Dermis blood vessel endothelial cell (primary cell): ENCODE results near the gene ZNF836. TPM values are rescaled to one million over a fixed set of nuclear protein-coding genes. Genes with fewer than 3 reads are reported as not detected.

ENCODE experiments used
- total RNA-seq: library from RNA; depleted of rRNA; stranded (reverse); fragments of >200 nt; gene quantifications from 2 replicates; pipeline ENCODE4 v1.2.3, GENCODE V29; 2014

Gene ZNF836
- total RNA-seq, 1 donor from 2014 or later, result 10.2 TPM

Other genes starting within 250 kb of the ZNF836 start
- gene ZNF613, start 244.1 kb downstream of the ZNF836 start, total RNA-seq, result 7.7 and 8.5 TPM in 2 replicates
- 11.2 and 14.8 TPM in 2 replicates for gene ZNF350, start 184.8 kb downstream of the ZNF836 start, total RNA-seq
- 11.9 and 12.9 TPM in 2 replicates for gene ZNF615, start 163.4 kb downstream of the ZNF836 start, total RNA-seq
- 9.9 and 10.1 TPM in 2 replicates for gene ZNF614, start 143.2 kb downstream of the ZNF836 start, total RNA-seq
- 6.5 and 10.0 TPM in 2 replicates for gene ZNF432, start 122.8 kb downstream of the ZNF836 start, total RNA-seq
- gene ZNF841, start 75.9 kb downstream of the ZNF836 start, total RNA-seq, result 13.5 and 22.5 TPM in 2 replicates
- gene ZNF616, start 31.7 kb downstream of the ZNF836 start, total RNA-seq, result 8.5 and 9.2 TPM in 2 replicates
- 154 and 363 TPM in 2 replicates for gene PPP2R1A, start 18.4 kb upstream of the ZNF836 start, total RNA-seq
- gene ZNF766, start 98.0 kb upstream of the ZNF836 start, total RNA-seq, result 11.9 and 16.2 TPM in 2 replicates
- 4.9 and 5.4 TPM in 2 replicates for gene ZNF480, start 125.5 kb upstream of the ZNF836 start, total RNA-seq
- 3.3 and 3.7 TPM in 2 replicates for gene ZNF610, start 164.6 kb upstream of the ZNF836 start, total RNA-seq
- 11.4 and 20.9 TPM in 2 replicates for gene ZNF880, start 198.3 kb upstream of the ZNF836 start, total RNA-seq
- 12.2 and 13.8 TPM in 2 replicates for gene ZNF528, start 226.2 kb upstream of the ZNF836 start, total RNA-seq